ENCODE data around the gene PEX14.

PEX14 gene

GRCh38 chr1:10673109-10673711 is 198.5 kb downstream of the PEX14 start:
- no peak overlapping the region for H3K4me3 ChIP-seq (replicated peaks; ENCODE audit: low read depth, low read length)
- TF ChIP-seq CTCF (IDR thresholded peaks at IDR 0.05; ENCODE audit: low read depth, low read length, missing control alignments): no peak
- DNase-seq (ENCODE audit: extremely low read depth, low read depth): no peak

DNA sequence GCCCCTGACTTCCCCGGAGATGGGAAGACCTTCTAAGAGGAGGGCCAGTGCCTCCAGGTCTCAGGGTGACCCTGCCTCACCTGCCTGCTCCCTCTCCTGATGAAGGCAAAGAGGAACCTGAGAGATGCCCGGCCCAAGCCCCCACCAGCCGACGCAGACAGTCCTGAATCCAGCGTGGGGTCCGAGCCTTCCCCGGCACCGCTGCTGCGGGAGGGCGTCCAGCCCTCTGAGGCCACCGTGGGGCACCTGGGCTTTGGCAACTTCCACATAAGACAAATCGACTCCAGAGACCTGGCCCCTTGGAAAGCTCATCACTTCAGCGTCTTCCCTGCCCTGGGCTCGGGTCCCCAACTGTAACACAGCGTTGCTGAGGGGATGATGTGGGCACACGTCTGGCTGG is 199.5 kb downstream of the PEX14 start:
- no peak for TF ChIP-seq CTCF (IDR thresholded peaks at IDR 0.05; ENCODE audit: low read depth, low read length, missing control alignments)
- no peak for DNase-seq (ENCODE audit: extremely low read depth, low read depth)
- no peak overlapping the region for H3K4me3 ChIP-seq (replicated peaks; ENCODE audit: low read depth, low read length)

DNA sequence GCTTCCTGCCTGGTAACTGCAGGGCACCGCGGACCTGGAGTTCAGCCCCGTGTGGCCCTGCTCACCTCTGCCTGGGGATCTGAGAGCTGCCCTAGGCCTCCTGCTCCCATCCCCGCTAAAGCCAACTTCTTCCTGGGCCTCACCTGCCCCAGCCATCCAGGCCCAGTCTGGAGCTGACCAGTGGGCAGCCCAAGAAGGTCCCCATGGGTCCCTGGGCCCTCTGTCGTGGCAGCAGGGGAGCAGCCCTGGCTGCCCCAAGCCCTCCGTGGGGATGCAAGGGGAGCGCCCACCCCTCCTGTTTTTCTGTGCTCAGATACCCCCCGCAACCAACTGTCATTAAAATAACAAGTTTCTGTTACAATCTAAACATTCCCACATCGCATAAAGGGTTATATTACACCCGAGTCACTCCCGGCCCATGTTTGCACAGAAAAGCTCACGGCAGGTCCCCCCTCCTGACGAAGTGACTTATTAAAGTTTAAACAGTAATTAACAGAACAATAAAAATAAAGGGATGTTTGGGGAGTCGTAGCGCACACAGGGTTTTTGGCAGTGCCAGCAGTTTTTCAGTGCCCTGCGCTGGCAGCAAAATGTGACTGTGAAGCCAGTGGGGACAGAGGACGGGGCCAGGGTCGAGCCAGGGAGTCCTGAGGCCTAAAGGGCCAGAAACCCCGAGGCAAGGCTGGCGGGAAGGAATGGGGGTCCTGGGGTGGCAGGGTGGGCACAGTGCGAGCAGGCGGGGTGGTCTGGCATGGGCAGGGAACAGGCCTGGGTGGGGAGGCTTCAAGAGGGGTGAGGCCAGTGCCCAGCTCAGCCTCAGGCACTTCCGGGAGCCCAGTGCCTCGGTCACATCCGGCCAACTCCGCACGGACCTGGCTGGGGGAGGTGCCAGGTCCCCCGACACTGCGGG is 200.2 kb downstream of the PEX14 start:
- TF ChIP-seq CTCF (IDR thresholded peaks at IDR 0.05; ENCODE audit: low read depth, low read length, missing control alignments): no peak
- no peak overlapping the region for H3K4me3 ChIP-seq (replicated peaks; ENCODE audit: low read depth, low read length)
- no peak for DNase-seq (ENCODE audit: extremely low read depth, low read depth)

GRCh38 chr1:10675813-10676212 is 201.1 kb downstream of the PEX14 start:
- no peak for TF ChIP-seq CTCF (IDR thresholded peaks at IDR 0.05; ENCODE audit: low read depth, low read length, missing control alignments)
- DNase-seq (ENCODE audit: extremely low read depth, low read depth): no peak
- no peak overlapping the region for H3K4me3 ChIP-seq (replicated peaks; ENCODE audit: low read depth, low read length)

- no peak for TF ChIP-seq CTCF (IDR thresholded peaks at IDR 0.05; ENCODE audit: low read depth, low read length, missing control alignments)
- H3K4me3 ChIP-seq (replicated peaks; ENCODE audit: low read depth, low read length): no peak overlapping the region
- no peak for DNase-seq (ENCODE audit: extremely low read depth, low read depth)
Measured at GRCh38 chr1:10676963-10677362, 202.2 kb downstream of the PEX14 start.

DNA sequence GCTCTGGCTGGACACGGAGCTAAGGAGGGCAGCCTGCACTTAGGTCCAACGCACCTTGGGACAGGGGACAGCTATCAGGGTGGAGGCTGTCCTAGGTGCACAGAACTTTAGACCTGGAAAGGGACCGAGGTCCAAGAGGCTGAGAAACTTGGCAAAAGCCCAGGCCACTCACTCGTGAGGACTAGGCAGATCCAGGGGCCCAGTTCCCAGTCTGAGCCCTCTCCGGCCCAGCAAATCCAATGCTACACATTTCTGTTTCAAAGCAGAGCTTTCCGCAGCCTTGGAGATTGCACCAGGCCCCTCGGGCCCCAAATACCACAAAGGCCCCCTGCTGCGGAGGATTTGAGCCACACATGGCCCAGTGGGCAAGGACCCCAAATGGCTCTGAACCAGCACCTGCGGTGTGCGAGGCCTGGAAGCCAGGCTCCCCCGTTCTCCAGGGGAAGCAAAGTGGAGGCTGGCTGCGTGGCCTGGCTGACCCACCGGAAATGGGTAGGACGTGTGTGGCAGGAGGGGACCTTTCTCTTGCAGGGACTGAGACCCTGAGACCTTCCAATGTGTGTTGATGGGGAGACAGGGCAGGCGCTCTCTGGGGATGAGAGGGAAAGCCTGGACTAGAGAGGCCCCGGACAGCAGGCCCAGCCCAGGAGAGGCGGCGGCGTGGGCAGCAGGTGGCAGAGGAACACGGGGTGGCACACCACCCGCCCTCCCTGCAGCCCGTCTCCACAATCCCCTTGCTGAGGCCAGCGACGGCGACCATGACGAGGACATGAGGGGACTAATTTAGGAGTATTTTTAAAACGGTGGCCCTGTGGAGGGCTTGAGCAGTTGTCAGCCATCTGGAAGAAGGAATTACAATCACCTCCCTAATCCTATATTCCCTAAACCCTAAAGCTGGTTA is 203.0 kb downstream of the PEX14 start:
- no peak for TF ChIP-seq CTCF (IDR thresholded peaks at IDR 0.05; ENCODE audit: low read depth, low read length, missing control alignments)
- DNase-seq (ENCODE audit: extremely low read depth, low read depth): no peak

More for the DNA sequence above, 203.0 kb downstream of the PEX14 start:
- no peak overlapping the region for H3K4me3 ChIP-seq (replicated peaks; ENCODE audit: low read depth, low read length)
